Adrenal gland (tissue), 12 donors: ENCODE measurements around the gene SERPING1. TPM values are rescaled to one million over a fixed set of nuclear protein-coding genes. Genes with fewer than 3 reads are reported as not detected.
A peak's percentile ranks its signal among the peaks of the same experiment; 100 is the strongest.
"Not testable (repeated sequence)": the region's sequence is repeated elsewhere in the genome, so short reads cannot be mapped to it uniquely, and the experiment has no call there.

Experiments
- DNase-seq, 7 donors: peaks; one replicate each; pipeline ENCODE4 v3.0.0-alpha.2; 2019 to 2020
- H3K27ac ChIP-seq, 5 donors: fragments of 200-600 bp; sonication (generic) in 4 of 5; 1 replicate in 3 of 5; 2 replicates in 2 of 5; pipeline versions ENCODE4 v1.5.1 to v1.8.0; 2016 to 2020; ENCODE audit warnings: mild to moderate bottlenecking in 1 of 5
- H3K27me3 ChIP-seq: fragments of 200-600 bp; 2 replicates; pipeline ENCODE4 v1.8.0; 2021
- H3K36me3 ChIP-seq, 2 donors: fragments of 200-600 bp; replicated peaks in 1 of 2; 1 replicate in 1 of 2; 2 replicates in 1 of 2; pipeline versions ENCODE4 v1.5.1 to v1.8.0; 2018 to 2022
- H3K4me1 ChIP-seq, 2 donors: fragments of 200-600 bp; replicated peaks in 1 of 2; 1 replicate in 1 of 2; 2 replicates in 1 of 2; pipeline versions ENCODE4 v1.5.1 to v1.8.0; 2018 to 2021
- H3K4me3 ChIP-seq, 4 donors: fragments of 200-600 bp; sonication (generic) in 3 of 4; one replicate each; pipeline ENCODE4 v1.5.1; 2016 to 2018
- H3K9me3 ChIP-seq, 3 donors: fragments of 200-600 bp; sonication (generic) in 1 of 3; replicated peaks in 1 of 3; 1 replicate in 2 of 3; 2 replicates in 1 of 3; pipeline versions ENCODE4 v1.5.1 to v1.8.0; 2016 to 2021
- CTCF ChIP-seq, 6 experiments: fragments of 450-650 bp in 4 of 6; fragments of 200-600 bp in 2 of 6; sonication (generic) in 1 of 6; IDR thresholded peaks; 1 replicate in 5 of 6; 2 replicates in 1 of 6; pipeline versions ENCODE4 v1.5.1 to v1.8.0; 2016 to 2021; ENCODE audit warnings: antibody characterized with exemption in 6 of 6, mild to moderate bottlenecking in 2 of 6, moderate library complexity in 1 of 6
- POLR2A ChIP-seq, 2 donors: fragments of 450-650 bp; IDR thresholded peaks; one replicate each; pipeline ENCODE4 v1.6.1; 2017; ENCODE audit warnings: antibody characterized with exemption in 2 of 2, mild to moderate bottlenecking in 2 of 2, moderate library complexity in 1 of 2
- WGBS, 4 donors: extraction: QIAGEN DNeasy Blood & Tissue Kit in 2 of 4; methylation state at CpG; one replicate each; pipeline versions ENCODE4 v1.1.5 to v1.1.7; 2013 to 2017; 5-methylcytosine and 5-hydroxymethylcytosine counted together
- intact Hi-C, 2 donors: fragments of 100-400 bp; cut with DNase I; formaldehyde crosslinking; loops; one replicate each; pipeline versions ENCODE4 v1.14.1 to v1.15.0; 2022 to 2023
- polyA plus RNA-seq, 3 donors: library from polyadenylated mRNA; stranded (reverse); fragments of 200-250 nt in 2 of 3; fragments of 350-450 nt in 1 of 3; fragmentation: Illumina TruSeq in 1 of 3; extraction: RNeasy Lipid Tissue Mini Kit (QIAGEN cat#74804) in 1 of 3; gene quantifications; one replicate each; pipeline ENCODE4 v1.2.3, GENCODE V29; 2013 to 2014
- total RNA-seq, 9 donors: library from RNA; depleted of rRNA in 4 of 9; stranded (reverse); fragments of >200 nt in 4 of 9; fragments of 120-200 nt in 1 of 9; fragmentation: NEBNext Ultra II Directional in 1 of 9; extraction: Animal tissue kit (Norgen Biotek cat#: 25700) in 1 of 9; gene quantifications; one replicate each; pipeline versions ENCODE4 v1.1.0 to v1.2.4, GENCODE V29; 2013 to 2023
- donor health status: healthy with polysubstance abuse.
- donor health status: Bipolar disorder and iron deficiency.
- donor health status: DM: yes; HTN: yes; CAD: no.
- donor health status: DM: no; HTN: no; CAD: no.
- donor health status: DM: no; HTN: no; CAD: no.
- donor health status: DM: yes; HTN: yes; CAD: no.

The SERPING1 gene
- total and polyA plus RNA-seq, 12 donors: 7.0 to 423 (median 163) TPM

- intact Hi-C loops: no loop called here
- H3K4me1 ChIP-seq: peaks cover 0 to 21% of the 10 kb centered on the region in 2 donors
- no peak overlapping the region for H3K4me3 ChIP-seq
- TF ChIP-seq POLR2A (IDR thresholded peaks at IDR 0.05): no peak
- no peak for TF ChIP-seq CTCF (IDR thresholded peaks at IDR 0.05)
- peak in 1 of 7 donors; percentile 46 for DNase-seq
- no peak overlapping the region for H3K27ac ChIP-seq
- H3K27me3 ChIP-seq: peaks cover 18% of the 10 kb centered on the region
- no peaks in the 10 kb centered on the region for H3K9me3 ChIP-seq
- no peaks in the 10 kb centered on the region for H3K36me3 ChIP-seq
- WGBS, 4 donors: 72 to 84% (median 80%) methylated on average over 7 of the region's 7 CpGs
These were observed 53.9 kb downstream of the SERPING1 start for GRCh38 chr11:57651408-57651807.

- H3K4me3 ChIP-seq, intact Hi-C loops, H3K9me3 ChIP-seq, H3K36me3 ChIP-seq, H3K27ac ChIP-seq: not testable (repeated sequence)
- 68 to 84% (median 76%) methylated on average over 14 of the region's 14 CpGs for WGBS, 4 donors
- H3K27me3 ChIP-seq: peaks cover 12% of the 10 kb centered on the region
- peaks cover 4 to 24% of the 10 kb centered on the region in 2 donors for H3K4me1 ChIP-seq
- DNase-seq: peak in 1 of 7 donors; percentile 57
These were observed 54.7 kb downstream of the SERPING1 start for GRCh38 chr11:57652230-57652629.

DNA sequence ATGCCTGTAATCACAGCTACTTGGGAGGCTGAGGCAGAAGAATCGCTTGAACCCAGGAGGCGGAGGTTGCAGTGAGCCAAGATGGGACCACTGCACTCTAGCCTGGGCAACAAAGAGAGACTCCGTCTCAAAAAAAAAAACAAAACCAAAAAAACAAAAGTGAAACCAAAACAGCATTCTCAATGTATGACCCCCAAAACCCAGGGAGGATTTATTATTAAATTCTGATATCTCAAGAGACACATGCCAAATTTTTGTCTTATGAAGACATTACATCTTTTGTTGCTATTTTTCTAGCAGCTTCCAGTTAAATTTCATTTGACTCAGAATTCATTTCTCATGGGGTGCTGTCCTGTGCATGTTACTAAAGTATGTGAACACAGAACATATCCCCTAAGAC lies 55.2 kb downstream of the SERPING1 start:
- H3K4me1 ChIP-seq: peaks cover 4 to 24% of the 10 kb centered on the region in 2 donors
- intact Hi-C loops: no loop called here
- H3K9me3 ChIP-seq: no peaks in the 10 kb centered on the region
- peak overlapping the region in 1 of 5 donors; percentile 21 for H3K27ac ChIP-seq
- DNase-seq: no peak
- TF ChIP-seq CTCF (IDR thresholded peaks at IDR 0.05) (no peak), POLR2A (IDR thresholded peaks at IDR 0.05) (no peak)
- no peak overlapping the region for H3K4me3 ChIP-seq
- WGBS, 4 donors: 63 to 76% (median 66%) methylated on average over 3 of the region's 3 CpGs
- H3K36me3 ChIP-seq: no peaks in the 10 kb centered on the region
- peaks cover 8% of the 10 kb centered on the region for H3K27me3 ChIP-seq

DNA sequence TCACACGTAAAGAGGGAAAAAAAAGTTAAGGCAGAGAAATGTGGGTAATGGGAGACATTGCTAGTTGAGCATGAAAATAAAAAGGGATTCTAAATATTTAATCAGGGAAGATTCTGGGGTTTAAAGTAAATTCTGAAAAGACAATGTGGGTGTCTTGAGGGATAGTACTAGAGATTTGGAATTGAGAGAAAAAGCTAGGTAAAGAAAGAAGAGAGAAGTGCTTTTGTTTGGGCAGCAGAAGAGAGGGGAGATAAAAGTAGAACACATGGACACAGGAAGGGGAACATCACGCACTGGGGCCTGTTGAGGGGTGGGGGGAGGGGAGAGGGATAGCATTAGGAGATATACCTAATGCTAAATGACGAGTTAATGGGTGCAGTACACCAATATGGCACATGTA lies 55.7 kb downstream of the SERPING1 start:
- peaks cover 6 to 25% of the 10 kb centered on the region in 2 donors for H3K4me1 ChIP-seq
- TF ChIP-seq CTCF (IDR thresholded peaks at IDR 0.05) (no peak), POLR2A (IDR thresholded peaks at IDR 0.05) (no peak)
- H3K36me3 ChIP-seq: no peaks in the 10 kb centered on the region
- no peaks in the 10 kb centered on the region for H3K9me3 ChIP-seq
- WGBS, 4 donors: 16 to 44% (median 26%) methylated on average over 3 of the region's 3 CpGs
- DNase-seq: no peak
- intact Hi-C loops: no loop called here
- H3K27me3 ChIP-seq: peaks cover 3% of the 10 kb centered on the region
- H3K4me3 ChIP-seq: no peak overlapping the region
- H3K27ac ChIP-seq: peak overlapping the region in 1 of 5 donors; percentile 21

GRCh38 chr11:57656885-57657193 lies 59.4 kb downstream of the SERPING1 start:
- Histone ChIP-seq H3K4me1 (peaks cover 8 to 19% of the 10 kb centered on the region in 2 donors), H3K4me3 (peak overlapping the region in 2 of 4 donors; percentile 30 to 73), H3K27ac (peak overlapping the region in 4 of 5 donors; percentile 76 to 89 (median 82)), H3K36me3 (peaks cover 0 to 26% of the 10 kb centered on the region in 2 donors), H3K27me3 (no peaks in the 10 kb centered on the region), H3K9me3 (no peaks in the 10 kb centered on the region)
- WGBS, 4 donors: 16 to 21% (median 19%) methylated on average over 5 of the region's 5 CpGs
- DNase-seq: no peak
- intact Hi-C loops: no loop called here
- TF ChIP-seq CTCF (IDR thresholded peaks at IDR 0.05) (no peak), POLR2A (IDR thresholded peaks at IDR 0.05) (no peak)
